Measurements from ENCODE around the gene MX2.
"Not testable (repeated sequence)": the region's sequence is repeated elsewhere in the genome, so short reads cannot be mapped to it uniquely, and the experiment has no call there.

MX2 gene

DNA sequence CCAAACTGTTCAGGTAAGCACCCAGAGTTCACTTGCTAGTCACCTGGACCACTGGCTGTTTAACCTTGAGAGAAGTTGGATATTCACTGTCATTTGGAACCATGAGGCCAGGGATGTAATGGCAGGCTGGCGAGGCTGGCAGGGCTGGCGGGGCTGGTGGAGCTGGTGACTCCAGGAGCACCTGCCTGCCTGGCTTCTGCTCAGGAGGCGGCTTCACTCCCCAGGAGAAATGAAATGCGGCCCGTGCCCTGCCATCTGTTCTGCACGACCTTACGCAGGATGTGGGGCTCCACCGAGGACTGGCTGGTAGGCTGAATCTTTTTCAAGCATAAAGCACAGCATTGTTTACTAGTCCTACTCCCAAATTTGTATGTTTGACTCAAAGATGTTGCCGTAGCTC is 41.5 kb downstream of the MX2 start:
- no peaks in the 10 kb centered on the region for H3K4me1 Mint-ChIP-seq (ENCODE audit: low read depth)
- peaks cover 88% of the 10 kb centered on the region for H3K36me3 Mint-ChIP-seq (ENCODE audit: low read depth)
- no peak for DNase-seq
- no peak overlapping the region for H3K27ac Mint-ChIP-seq
- no peaks in the 10 kb centered on the region for H3K27me3 Mint-ChIP-seq
- no peaks in the 10 kb centered on the region for H3K9me3 Mint-ChIP-seq
- H3K4me3 Mint-ChIP-seq: no peak overlapping the region

DNA sequence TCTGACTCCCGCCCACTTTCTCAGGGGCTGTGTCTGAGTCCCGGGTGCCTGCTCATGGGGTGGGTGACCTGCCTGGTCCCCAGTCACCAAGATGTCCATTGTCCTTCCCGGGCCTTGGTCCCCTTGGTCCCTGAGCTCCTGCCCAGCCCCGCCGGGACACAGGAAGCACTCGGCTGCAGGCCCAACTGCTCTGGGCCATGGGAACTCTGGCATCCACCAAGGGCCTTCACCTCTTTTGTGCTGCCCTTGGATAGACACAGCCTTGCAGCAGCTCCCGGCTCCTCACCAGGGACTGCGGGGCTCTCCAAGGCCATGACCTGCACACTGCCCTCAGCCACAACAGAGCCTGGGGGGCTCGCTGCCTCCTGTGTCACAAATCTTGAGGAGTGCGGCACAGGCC is 42.1 kb downstream of the MX2 start:
- peaks cover 88% of the 10 kb centered on the region for H3K36me3 Mint-ChIP-seq (ENCODE audit: low read depth)
- H3K27me3 Mint-ChIP-seq: no peaks in the 10 kb centered on the region
- no peaks in the 10 kb centered on the region for H3K4me1 Mint-ChIP-seq (ENCODE audit: low read depth)
- no peak overlapping the region for H3K27ac Mint-ChIP-seq
- no peaks in the 10 kb centered on the region for H3K9me3 Mint-ChIP-seq
- DNase-seq: no peak
- no peak overlapping the region for H3K4me3 Mint-ChIP-seq

DNA sequence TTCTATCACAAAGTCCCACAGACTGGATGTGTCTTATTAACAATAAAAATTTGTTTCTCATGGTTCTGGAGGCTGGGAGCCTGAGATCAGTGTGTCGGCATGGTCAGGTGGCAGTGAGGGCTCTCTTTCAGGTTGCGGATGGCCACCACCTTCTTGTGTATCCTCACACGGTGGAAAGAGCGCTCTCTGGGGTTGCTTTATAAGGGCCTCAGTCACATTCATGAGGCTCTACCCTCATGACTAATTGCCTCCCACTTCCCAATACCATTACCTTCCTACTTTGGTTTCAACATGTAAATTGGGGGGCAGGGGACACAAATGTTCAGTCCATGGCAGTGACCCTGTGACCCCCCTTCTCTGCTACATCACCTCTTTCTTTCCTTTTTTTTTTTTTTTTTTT is 43.5 kb downstream of the MX2 start:
- H3K36me3 Mint-ChIP-seq (ENCODE audit: low read depth): peaks cover 88% of the 10 kb centered on the region
- H3K9me3 Mint-ChIP-seq: no peaks in the 10 kb centered on the region
- no peaks in the 10 kb centered on the region for H3K4me1 Mint-ChIP-seq (ENCODE audit: low read depth)
- no peak overlapping the region for H3K4me3 Mint-ChIP-seq
- DNase-seq: no peak
- H3K27ac Mint-ChIP-seq: no peak overlapping the region
- H3K27me3 Mint-ChIP-seq: no peaks in the 10 kb centered on the region

DNA sequence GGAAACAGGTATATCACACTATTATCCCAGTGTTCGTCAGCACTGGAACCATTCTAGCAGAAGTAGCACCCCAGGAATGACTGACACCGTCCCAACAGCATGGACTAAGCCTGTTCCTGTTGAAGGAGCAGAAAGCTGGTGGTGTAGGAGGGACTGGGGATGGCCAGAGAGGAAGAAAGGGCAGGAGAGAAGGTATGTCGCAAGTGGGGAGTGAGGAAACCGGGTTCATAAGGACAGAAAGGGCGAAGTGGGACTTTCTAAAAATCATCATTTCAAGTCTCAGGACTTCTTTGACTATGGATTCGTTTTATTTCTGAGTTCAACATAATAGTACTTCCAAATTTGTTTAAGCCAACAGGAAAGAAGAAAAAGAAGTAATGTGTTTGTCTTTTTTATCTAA is 44.5 kb downstream of the MX2 start:
- peaks cover 1% of the 10 kb centered on the region for H3K4me1 Mint-ChIP-seq (ENCODE audit: low read depth)
- no peak overlapping the region for H3K4me3 Mint-ChIP-seq
- no peak overlapping the region for H3K27ac Mint-ChIP-seq
- no peak for DNase-seq
- peaks cover 87% of the 10 kb centered on the region for H3K36me3 Mint-ChIP-seq (ENCODE audit: low read depth)
- peaks cover 3% of the 10 kb centered on the region for H3K9me3 Mint-ChIP-seq
- H3K27me3 Mint-ChIP-seq: no peaks in the 10 kb centered on the region

DNA sequence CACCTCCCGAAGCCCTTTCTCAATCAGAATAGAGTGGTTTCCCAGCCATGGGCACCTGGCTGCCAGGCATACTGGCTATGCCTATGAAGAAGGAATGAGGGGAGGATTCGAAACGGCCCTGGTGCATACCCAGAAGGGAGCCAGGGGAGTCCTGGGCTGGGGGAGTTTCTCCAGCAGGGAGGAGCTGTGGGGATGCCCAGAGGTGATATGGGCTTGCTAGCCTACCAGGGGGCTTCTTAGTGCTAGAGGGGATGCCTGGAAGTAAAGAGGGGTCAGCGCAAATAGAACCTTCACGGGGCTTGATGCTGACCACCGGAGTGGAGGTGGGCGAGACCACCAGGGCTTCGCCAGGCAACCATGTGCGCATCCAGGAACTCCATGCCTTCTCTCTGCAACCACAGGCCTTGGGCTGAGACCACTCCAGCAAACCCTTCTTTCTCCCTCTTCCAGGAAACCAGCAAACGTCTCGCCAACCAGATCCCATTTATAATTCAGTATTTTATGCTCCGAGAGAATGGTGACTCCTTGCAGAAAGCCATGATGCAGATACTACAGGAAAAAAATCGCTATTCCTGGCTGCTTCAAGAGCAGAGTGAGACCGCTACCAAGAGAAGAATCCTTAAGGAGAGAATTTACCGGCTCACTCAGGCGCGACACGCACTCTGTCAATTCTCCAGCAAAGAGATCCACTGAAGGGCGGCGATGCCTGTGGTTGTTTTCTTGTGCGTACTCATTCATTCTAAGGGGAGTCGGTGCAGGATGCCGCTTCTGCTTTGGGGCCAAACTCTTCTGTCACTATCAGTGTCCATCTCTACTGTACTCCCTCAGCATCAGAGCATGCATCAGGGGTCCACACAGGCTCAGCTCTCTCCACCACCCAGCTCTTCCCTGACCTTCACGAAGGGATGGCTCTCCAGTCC is 46.0 kb downstream of the MX2 start:
- no peaks in the 10 kb centered on the region for H3K27me3 Mint-ChIP-seq
- no peak for DNase-seq
- H3K9me3 Mint-ChIP-seq: peaks cover 16% of the 10 kb centered on the region
- peaks cover 2% of the 10 kb centered on the region for H3K4me1 Mint-ChIP-seq (ENCODE audit: low read depth)
- H3K36me3 Mint-ChIP-seq (ENCODE audit: low read depth): peaks cover 75% of the 10 kb centered on the region
- no peak overlapping the region for H3K27ac Mint-ChIP-seq
- H3K4me3 Mint-ChIP-seq: no peak overlapping the region

DNA sequence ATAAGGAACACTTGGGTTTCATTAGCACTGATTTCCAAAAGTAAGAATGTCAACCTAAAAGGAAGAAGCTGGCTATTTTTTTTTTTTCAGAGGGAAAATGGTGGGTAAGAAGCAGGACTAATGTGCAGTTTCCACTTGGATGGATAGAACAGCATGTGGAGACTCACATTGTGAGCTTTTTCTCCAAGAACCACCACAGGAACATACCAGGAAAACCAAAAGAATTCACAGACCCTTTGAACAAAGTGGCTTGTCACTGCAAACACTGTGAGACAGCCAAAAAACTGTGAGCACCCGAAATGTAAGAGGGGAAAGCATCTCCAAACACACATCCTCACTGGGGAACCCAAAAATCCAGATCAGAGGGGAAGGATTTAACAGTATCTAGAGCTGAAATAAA is 48.5 kb downstream of the MX2 start:
- peaks cover 2% of the 10 kb centered on the region for H3K4me1 Mint-ChIP-seq (ENCODE audit: low read depth)
- H3K36me3 Mint-ChIP-seq (ENCODE audit: low read depth): peaks cover 51% of the 10 kb centered on the region
- no peak overlapping the region for H3K4me3 Mint-ChIP-seq
- no peak for DNase-seq
- no peak overlapping the region for H3K27ac Mint-ChIP-seq
- peaks cover 33% of the 10 kb centered on the region for H3K9me3 Mint-ChIP-seq
- H3K27me3 Mint-ChIP-seq: no peaks in the 10 kb centered on the region

DNA sequence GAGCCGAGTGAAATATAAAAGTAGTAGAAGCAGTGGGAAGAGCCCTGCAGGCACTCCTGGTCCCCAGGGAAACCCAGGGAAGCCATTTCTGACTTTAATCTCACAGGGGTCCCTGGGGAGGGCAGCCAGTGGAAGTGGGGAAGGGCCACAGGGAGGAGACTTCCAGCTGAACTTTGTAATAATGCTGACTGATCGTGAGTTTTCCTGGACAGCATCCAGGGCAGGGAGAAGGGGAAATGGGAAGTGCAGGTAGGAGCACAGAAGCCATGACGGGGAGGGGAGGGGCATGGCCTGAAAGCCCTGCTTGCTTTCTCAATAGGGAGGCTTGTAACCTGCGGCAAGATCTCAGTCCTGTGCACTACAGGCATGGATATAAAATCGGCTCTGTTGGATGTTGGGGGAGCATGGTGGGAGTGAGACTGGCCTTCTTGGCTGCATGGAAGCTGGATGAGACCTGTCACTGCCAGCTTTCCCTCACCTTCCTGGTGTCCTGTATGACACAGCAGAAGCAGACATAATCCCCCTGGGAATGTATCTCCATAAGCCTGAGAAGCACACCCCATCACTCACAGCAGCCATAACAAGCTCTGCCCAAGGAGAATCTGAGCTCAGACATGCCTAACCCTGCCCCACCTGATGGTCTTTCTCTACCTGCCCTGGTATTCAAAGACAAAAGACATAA is 49.1 kb downstream of the MX2 start:
- Mint-ChIP-seq H3K4me1 (ENCODE audit: low read depth) (peaks cover 2% of the 10 kb centered on the region), H3K36me3 (ENCODE audit: low read depth) (peaks cover 49% of the 10 kb centered on the region), H3K9me3 (peaks cover 33% of the 10 kb centered on the region), H3K27ac (no peak overlapping the region), H3K27me3 (no peaks in the 10 kb centered on the region), H3K4me3 (no peak overlapping the region)
- no peak for DNase-seq

DNA sequence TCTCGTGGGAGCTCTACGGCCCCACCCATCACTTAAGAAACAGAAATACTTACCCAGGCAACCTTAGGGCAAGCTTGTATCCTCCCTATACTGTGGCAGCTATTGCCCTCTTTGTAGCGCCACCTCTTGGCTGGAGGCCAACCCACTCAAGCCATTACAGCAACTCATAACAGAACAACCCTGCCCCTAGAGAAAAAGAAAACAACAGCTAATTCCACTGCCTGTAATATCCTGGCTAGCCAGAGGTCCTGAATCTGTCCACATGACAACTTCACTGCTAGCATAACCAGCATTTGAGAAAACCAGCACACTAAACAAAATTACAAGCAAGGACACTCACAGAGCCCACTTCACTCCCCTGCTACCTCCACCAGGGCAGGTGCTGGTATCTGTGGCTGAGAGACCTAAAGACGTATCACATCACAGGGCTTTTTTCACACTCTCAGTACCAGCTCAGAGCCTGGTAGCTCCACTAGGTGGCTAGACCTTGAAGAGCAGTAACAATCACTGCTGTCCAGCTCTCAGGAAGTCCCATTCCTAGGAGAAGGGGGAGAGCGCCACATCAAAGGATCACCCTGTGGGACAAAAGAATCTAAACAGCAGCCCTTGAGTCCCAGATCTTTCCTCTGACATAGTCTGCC is 49.7 kb downstream of the MX2 start:
- no peak for DNase-seq

DNA sequence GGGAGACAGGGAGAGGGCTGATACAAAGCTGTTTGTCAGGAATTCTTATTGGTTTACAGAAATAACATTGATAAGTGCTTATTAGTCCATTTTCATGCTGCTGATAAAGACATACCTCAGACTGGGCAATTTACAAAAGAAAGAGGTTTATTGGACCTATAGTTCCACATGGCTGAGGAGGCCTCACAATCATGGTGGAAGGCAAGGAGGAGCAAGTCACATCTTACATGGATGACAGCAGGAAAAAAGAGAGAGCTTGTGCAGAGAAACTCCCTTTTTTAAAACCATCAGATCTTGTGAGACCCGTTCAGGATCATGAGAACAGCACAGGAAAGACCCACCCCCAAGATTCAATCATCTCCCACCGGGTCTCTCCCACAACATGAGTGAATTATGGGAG is 55.7 kb downstream of the MX2 start:
- not testable (repeated sequence) for H3K36me3 Mint-ChIP-seq (ENCODE audit: low read depth); H3K4me3 Mint-ChIP-seq; H3K27me3 Mint-ChIP-seq; DNase-seq; H3K27ac Mint-ChIP-seq
- Mint-ChIP-seq H3K4me1 (ENCODE audit: low read depth) (peaks cover 18% of the 10 kb centered on the region), H3K9me3 (peaks cover 19% of the 10 kb centered on the region)

More for the DNA sequence above, 49.7 kb downstream of the MX2 start:
- Mint-ChIP-seq H3K27ac (no peak overlapping the region), H3K9me3 (peaks cover 33% of the 10 kb centered on the region), H3K36me3 (ENCODE audit: low read depth) (peaks cover 45% of the 10 kb centered on the region), H3K4me1 (ENCODE audit: low read depth) (peaks cover 2% of the 10 kb centered on the region), H3K4me3 (no peak overlapping the region), H3K27me3 (no peaks in the 10 kb centered on the region)

DNA sequence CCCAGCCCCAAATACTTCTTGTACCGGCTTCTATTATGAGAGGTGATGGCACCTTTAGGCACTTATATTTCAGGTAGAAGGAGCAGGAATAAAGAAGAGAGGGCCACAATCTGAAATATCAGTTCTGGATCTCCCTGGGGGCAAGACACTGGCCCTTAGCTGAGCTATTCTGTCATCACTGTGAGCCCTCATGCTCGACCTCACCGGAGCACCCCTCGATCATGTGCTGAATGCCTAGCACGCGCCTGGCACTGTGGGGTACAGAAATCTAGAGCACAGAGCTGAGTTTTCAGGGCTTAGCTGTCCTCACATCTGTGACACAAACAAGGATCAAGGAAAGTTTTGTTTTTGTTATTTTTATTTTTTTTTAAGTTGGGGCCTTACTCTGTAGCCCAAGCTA is 56.6 kb downstream of the MX2 start:
- Mint-ChIP-seq H3K4me1 (ENCODE audit: low read depth) (peaks cover 25% of the 10 kb centered on the region), H3K36me3 (ENCODE audit: low read depth) (no peaks in the 10 kb centered on the region), H3K9me3 (peaks cover 10% of the 10 kb centered on the region), H3K4me3 (no peak overlapping the region), H3K27me3 (no peaks in the 10 kb centered on the region), H3K27ac (no peak overlapping the region)
- DNase-seq: no peak

DNA sequence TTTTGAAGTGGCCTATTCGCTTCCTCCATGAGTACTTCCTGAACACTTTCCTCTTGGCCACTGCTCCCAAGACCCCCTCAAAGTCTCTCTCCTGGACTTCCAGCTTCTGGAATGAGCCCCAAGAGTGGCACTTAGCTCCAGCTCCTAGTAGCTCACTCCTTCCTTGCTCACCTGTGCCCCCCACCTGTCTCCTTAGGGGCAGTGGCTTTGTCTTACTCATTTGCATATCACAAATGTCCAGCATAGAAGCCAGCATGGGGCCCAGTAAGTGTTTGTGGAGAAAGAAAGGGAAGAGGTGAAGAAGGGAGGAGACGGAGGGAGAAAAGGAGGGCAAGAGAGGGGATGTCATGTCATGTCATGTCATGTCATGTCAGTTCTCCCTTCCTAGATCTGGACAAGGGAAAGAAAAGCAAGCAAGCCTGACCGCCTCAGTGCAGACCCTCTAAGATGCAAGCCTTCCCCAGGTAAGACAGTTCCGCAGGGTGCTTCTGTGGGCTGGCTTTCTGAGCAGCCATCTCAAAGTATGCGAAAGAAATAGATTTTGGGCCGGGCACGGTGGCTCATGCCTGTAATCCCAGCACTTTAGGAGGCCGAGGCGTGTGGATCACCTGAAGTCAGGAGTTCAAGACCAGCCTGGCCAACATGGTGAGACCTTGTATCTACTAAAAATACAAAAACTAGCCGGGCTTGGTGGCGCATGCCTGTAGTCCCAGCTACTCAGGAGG is 57.3 kb downstream of the MX2 start:
- H3K36me3 Mint-ChIP-seq (ENCODE audit: low read depth): no peaks in the 10 kb centered on the region
- H3K4me1 Mint-ChIP-seq (ENCODE audit: low read depth): peaks cover 33% of the 10 kb centered on the region
- H3K9me3 Mint-ChIP-seq: peaks cover 4% of the 10 kb centered on the region
- DNase-seq: no peak
- H3K27ac Mint-ChIP-seq: no peak overlapping the region
- no peak overlapping the region for H3K4me3 Mint-ChIP-seq
- H3K27me3 Mint-ChIP-seq: no peaks in the 10 kb centered on the region

DNA sequence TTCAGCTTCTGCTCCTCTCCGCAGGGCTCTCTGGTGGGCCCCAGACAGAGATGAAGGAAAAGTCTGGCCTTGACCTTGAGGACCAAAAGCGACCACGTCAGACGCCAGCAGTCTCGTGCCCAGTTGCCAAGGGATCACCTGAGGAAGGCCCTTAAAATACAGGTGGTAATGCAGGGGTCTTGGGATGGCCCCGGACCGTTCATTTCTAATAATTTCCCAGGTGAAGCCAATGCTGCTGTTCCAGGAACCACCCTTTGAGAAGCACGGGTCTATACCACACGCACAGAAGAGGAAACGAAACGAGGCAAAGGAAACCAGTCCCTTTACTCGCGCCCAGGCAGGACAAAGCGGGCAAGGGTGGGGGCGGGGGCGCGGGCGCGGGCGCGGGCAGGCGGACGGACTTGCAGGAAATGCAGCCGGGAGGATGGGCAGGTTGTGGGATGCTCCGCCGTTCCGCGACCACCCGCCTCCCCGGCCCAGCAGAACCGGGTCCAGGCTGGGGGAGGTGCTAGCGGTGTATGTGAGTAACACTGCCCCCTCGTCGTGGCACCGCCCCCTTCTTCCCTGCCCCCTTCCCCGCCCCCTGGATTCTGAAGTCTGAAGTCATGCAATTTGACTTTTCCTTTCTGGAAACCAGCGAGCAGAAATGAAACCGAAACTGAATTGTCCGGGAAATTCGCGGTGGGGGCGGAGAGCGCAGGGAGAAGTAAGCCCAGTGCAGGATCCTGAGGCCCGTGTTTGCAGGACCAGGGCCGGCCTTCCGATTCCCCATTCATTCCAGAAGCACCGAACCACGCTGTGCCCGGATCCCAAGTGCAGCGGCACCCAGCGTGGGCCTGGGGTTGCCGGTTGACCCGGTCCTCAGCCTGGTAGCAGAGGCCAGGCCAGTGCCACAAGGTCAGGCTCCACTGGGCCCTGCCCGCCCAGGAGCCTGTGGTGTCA is 58.4 kb downstream of the MX2 start:
- no peaks in the 10 kb centered on the region for H3K9me3 Mint-ChIP-seq
- peaks cover 39% of the 10 kb centered on the region for H3K4me1 Mint-ChIP-seq (ENCODE audit: low read depth)
- peak overlapping the region; percentile 72 for H3K27ac Mint-ChIP-seq
- H3K4me3 Mint-ChIP-seq: peak overlapping the region; percentile 70
- H3K36me3 Mint-ChIP-seq (ENCODE audit: low read depth): no peaks in the 10 kb centered on the region
- no peaks in the 10 kb centered on the region for H3K27me3 Mint-ChIP-seq
- DNase-seq: peak; percentile 64

DNA sequence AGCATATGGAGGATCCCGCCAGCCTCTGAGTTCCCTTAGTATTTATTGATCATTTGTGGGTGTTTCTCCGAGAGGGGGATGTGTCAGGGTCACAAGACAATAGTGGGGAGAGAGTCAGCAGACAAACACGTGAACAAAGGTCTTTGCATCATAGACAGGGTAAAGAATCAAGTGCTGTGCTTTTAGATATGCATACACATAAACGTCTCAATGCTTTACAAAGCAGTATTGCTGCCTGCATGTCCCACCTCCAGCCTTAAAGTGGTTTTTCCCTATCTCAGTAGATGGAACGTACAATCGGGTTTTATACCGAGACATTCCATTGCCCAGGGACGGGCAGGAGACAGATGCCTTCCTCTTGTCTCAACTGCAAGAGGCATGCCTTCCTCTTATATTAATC is 59.2 kb downstream of the MX2 start:
- not testable (repeated sequence) for H3K9me3 Mint-ChIP-seq; H3K36me3 Mint-ChIP-seq (ENCODE audit: low read depth); H3K27me3 Mint-ChIP-seq; DNase-seq
- Mint-ChIP-seq H3K4me1 (ENCODE audit: low read depth) (peaks cover 46% of the 10 kb centered on the region), H3K27ac (peak overlapping the region; percentile 62), H3K4me3 (peak overlapping the region; percentile 70)
